A673 (cell line): ENCODE measurements around the gene FOXO3. TPM values are rescaled to one million over a fixed set of nuclear protein-coding genes. Genes with fewer than 3 reads are reported as not detected.

Experiments
- BruUV-seq: library from RNA; stranded (reverse); fragments of 400-500 nt; replicated peaks from 2 replicates; lab custom pipeline; 2021; lab: Mats Ljungman, UMichigan
- CTCF ChIA-PET: fragments of 300-600 bp; sonication (Branson Sonifier 250); formaldehyde crosslinking; loops from one replicate; lab custom pipeline; 2022; ENCODE audit warnings: antibody characterized with exemption; lab: Charles Lee
- POLR2A ChIA-PET: fragments of 300-600 bp; sonication (Branson Sonifier 250); formaldehyde crosslinking; loops from one replicate; lab custom pipeline; 2022; ENCODE audit warnings: antibody characterized with exemption; ENCODE audit not compliant: low non-redundant PET; lab: Charles Lee
- DNase-seq: peaks from one replicate; pipeline ENCODE4 v3.0.0-alpha.2; 2015; ENCODE audit warnings: low spot score
- H3K27ac ChIP-seq: fragments of 200-600 bp; sonication (generic); 2 replicates; pipeline ENCODE4 v1.5.1; 2016; ENCODE audit warnings: mixed run types, low read depth, mild to moderate bottlenecking, mixed read lengths, antibody characterized with exemption, low read length; ENCODE audit not compliant: poor library complexity, severe bottlenecking
- H3K27me3 ChIP-seq: fragments of 200-600 bp; sonication (generic); replicated peaks from 2 replicates; pipeline ENCODE4 v1.6.1; 2017; ENCODE audit warnings: mixed run types, low read depth, mild to moderate bottlenecking, mixed read lengths, antibody characterized with exemption, low read length; ENCODE audit not compliant: insufficient read depth, poor library complexity
- H3K36me3 ChIP-seq: fragments of 200-600 bp; sonication (generic); 2 replicates; pipeline ENCODE4 v1.6.1; 2016; ENCODE audit warnings: mixed run types, mild to moderate bottlenecking, mixed read lengths, antibody characterized with exemption, low read length; ENCODE audit not compliant: insufficient read depth, poor library complexity, severe bottlenecking
- H3K4me1 ChIP-seq: fragments of 200-600 bp; sonication (generic); 2 replicates; pipeline ENCODE4 v1.6.1; 2017; ENCODE audit warnings: mixed run types, mild to moderate bottlenecking, mixed read lengths, antibody characterized with exemption, low read length; ENCODE audit not compliant: insufficient read depth, poor library complexity, severe bottlenecking
- H3K4me3 ChIP-seq: fragments of 200-600 bp; sonication (generic); 2 replicates; pipeline ENCODE4 v1.5.1; 2016; ENCODE audit warnings: low read depth, mixed run types, mild to moderate bottlenecking, mixed read lengths, low read length; ENCODE audit not compliant: poor library complexity, severe bottlenecking
- H3K9me3 ChIP-seq: fragments of 200-600 bp; sonication (generic); 2 replicates; pipeline ENCODE4 v1.6.1; 2016; ENCODE audit warnings: mixed run types, low read depth, mild to moderate bottlenecking, mixed read lengths, antibody characterized with exemption, low read length; ENCODE audit not compliant: poor library complexity, severe bottlenecking
- EZH2 ChIP-seq: fragments of 200-600 bp; sonication (generic); IDR thresholded peaks from 2 replicates; pipeline ENCODE4 v1.6.1; 2017; ENCODE audit warnings: borderline replicate concordance, low read depth, mild to moderate bottlenecking, mixed read lengths, antibody characterized with exemption, low read length; ENCODE audit not compliant: poor library complexity, severe bottlenecking
- intact Hi-C: fragments of 100-400 bp; cut with micrococcal nuclease; formaldehyde crosslinking; loops from one replicate; pipeline ENCODE4 v1.10.0; 2022; ENCODE audit not compliant: unreplicated experiment
- total RNA-seq: library from RNA; stranded (reverse); gene quantifications from 2 replicates; pipeline ENCODE4 v1.2.3, GENCODE V29; 2021
- TF ChIP-seq, protein P1 (sequence below): fragments of 300-800, 200-600 bp; sonication (generic); conservative IDR thresholded peaks from 2 replicates; pipeline ENCODE4 v1.5.1; 2017; ENCODE audit warnings: low read depth, mild to moderate bottlenecking, antibody characterized with exemption, low read length, moderate library complexity, mixed read lengths

The FOXO3 gene
- total RNA-seq, 1 experiment from 2014 or later = 16.8 TPM

DNA sequence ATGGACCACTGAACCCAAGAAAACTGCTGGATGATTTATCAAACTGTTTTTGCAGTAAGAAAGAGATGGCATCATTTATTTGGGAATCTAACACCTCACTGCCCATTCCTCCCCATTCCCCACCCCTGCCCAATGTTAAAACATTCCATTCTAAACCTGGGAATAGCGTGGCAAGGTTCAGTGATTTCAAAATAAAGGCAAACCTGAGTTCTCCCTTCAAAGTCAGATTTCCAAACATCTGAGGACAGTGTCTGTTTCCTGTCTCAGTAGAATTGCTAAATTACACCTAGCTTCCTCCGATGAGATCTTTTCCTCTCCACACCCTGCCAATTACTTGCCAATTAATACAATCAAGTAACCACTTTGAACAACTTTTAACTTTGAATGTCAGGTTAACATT, 160.1 kb downstream of the FOXO3 start:
- Histone ChIP-seq H3K27ac (no peak overlapping the region), H3K27me3 (no peaks in the 10 kb centered on the region), H3K4me1 (no peaks in the 10 kb centered on the region), H3K4me3 (no peak overlapping the region), H3K36me3 (no peaks in the 10 kb centered on the region), H3K9me3 (no peaks in the 10 kb centered on the region)
- no TSS peak for BruUV-seq
- CTCF ChIA-PET = no interaction called here
- no peak for TF ChIP-seq EZH2
- TF ChIP-seq, protein P1, sequence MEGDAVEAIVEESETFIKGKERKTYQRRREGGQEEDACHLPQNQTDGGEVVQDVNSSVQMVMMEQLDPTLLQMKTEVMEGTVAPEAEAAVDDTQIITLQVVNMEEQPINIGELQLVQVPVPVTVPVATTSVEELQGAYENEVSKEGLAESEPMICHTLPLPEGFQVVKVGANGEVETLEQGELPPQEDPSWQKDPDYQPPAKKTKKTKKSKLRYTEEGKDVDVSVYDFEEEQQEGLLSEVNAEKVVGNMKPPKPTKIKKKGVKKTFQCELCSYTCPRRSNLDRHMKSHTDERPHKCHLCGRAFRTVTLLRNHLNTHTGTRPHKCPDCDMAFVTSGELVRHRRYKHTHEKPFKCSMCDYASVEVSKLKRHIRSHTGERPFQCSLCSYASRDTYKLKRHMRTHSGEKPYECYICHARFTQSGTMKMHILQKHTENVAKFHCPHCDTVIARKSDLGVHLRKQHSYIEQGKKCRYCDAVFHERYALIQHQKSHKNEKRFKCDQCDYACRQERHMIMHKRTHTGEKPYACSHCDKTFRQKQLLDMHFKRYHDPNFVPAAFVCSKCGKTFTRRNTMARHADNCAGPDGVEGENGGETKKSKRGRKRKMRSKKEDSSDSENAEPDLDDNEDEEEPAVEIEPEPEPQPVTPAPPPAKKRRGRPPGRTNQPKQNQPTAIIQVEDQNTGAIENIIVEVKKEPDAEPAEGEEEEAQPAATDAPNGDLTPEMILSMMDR = no peak
- no peak for DNase-seq
- intact Hi-C loops = no loop called here
- POLR2A ChIA-PET = no interaction called here

DNA sequence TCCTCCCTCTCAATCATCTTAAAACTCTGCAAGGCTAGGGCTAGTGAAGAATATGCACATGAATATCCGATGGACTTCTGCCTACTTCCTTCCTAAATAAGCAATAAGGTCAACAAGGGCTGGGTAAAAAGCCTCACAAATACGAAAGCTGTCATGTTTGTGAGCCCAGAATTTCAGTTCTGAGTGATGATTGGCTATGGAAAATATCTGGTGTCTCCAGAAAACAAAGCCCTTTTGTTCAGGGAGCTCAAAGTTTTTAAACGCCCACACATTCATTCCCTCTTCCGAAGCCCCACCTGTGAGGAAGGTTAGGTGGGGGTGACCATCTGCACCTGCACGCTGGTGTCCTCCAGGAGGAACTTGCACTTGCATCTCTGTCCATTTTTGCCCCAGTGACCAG, 160.6 kb downstream of the FOXO3 start:
- TF ChIP-seq, protein P1 = no peak
- no peak for TF ChIP-seq EZH2
- ChIA-PET POLR2A (no interaction called here), CTCF (no interaction called here)
- Histone ChIP-seq H3K36me3 (no peaks in the 10 kb centered on the region), H3K27me3 (no peaks in the 10 kb centered on the region), H3K9me3 (no peaks in the 10 kb centered on the region), H3K4me3 (no peak overlapping the region), H3K27ac (no peak overlapping the region), H3K4me1 (no peaks in the 10 kb centered on the region)
- DNase-seq = no peak
- intact Hi-C loops = no loop called here
- no TSS peak for BruUV-seq

GRCh38 chr6:108723594-108723993, 162.9 kb downstream of the FOXO3 start:
- H3K9me3 ChIP-seq = no peaks in the 10 kb centered on the region
- no TSS peak for BruUV-seq
- no peak for DNase-seq
- TF ChIP-seq, protein P1 = no peak
- no peak for TF ChIP-seq EZH2
- no peaks in the 10 kb centered on the region for H3K4me1 ChIP-seq
- H3K36me3 ChIP-seq = no peaks in the 10 kb centered on the region
- POLR2A ChIA-PET = no interaction called here
- CTCF ChIA-PET = no interaction called here
- H3K27me3 ChIP-seq = no peaks in the 10 kb centered on the region
- H3K4me3 ChIP-seq = no peak overlapping the region
- H3K27ac ChIP-seq = no peak overlapping the region
- intact Hi-C loops = no loop called here
